Prostate gland (tissue), 2 donors: ENCODE data around the gene TBC1D8B. TPM values are rescaled to one million over a fixed set of nuclear protein-coding genes. Genes with fewer than 3 reads are reported as not detected.

Source experiments
- DNase-seq: peaks from one replicate; pipeline ENCODE4 v3.0.0-alpha.2; 2019; ENCODE audit warnings: low spot score
- H3K27ac ChIP-seq, 2 donors: fragments of 200-600 bp; sonication (generic); 2 replicates each; pipeline ENCODE4 v1.5.1; 2017 to 2019
- H3K27me3 ChIP-seq: fragments of 200-600 bp; sonication (generic); replicated peaks from 2 replicates; pipeline ENCODE4 v1.5.1; 2019; ENCODE audit not compliant: insufficient read depth
- H3K36me3 ChIP-seq, 2 donors: fragments of 200-600 bp; sonication (generic); 1 replicate in 1 of 2; 2 replicates in 1 of 2; pipeline versions ENCODE4 v1.5.1 to v1.8.1; 2017 to 2019
- H3K4me1 ChIP-seq: fragments of 200-600 bp; sonication (generic); replicated peaks from 2 replicates; pipeline ENCODE4 v1.5.1; 2019
- H3K4me3 ChIP-seq, 2 donors: fragments of 200-600 bp; sonication (generic); 2 replicates each; pipeline ENCODE4 v1.5.1; 2017 to 2019
- H3K9me3 ChIP-seq: fragments of 200-600 bp; sonication (generic); 2 replicates; pipeline ENCODE4 v1.5.1; 2017
- POLR2A ChIP-seq: fragments of 450-650 bp; IDR thresholded peaks from one replicate; pipeline ENCODE4 v1.6.1; 2016; ENCODE audit warnings: antibody characterized with exemption, mild to moderate bottlenecking
- POLR2AphosphoS5 ChIP-seq: sonication (generic); formaldehyde crosslinking; IDR thresholded peaks from one replicate; pipeline ENCODE4 v1.6.1; 2017; ENCODE audit warnings: antibody characterized with exemption
- WGBS: methylation state at CpG from one replicate; pipeline ENCODE4 v1.1.5; 2018; 5-methylcytosine and 5-hydroxymethylcytosine counted together
- intact Hi-C: fragments of 100-400 bp; cut with DNase I; formaldehyde crosslinking; loops from one replicate; pipeline ENCODE4 v1.14.2; 2022
- total RNA-seq, 2 donors: library from RNA; depleted of rRNA; stranded (reverse); fragments of >200 nt; gene quantifications; one replicate each; pipeline ENCODE4 v1.1.0, GENCODE V29; 2016
- TF ChIP-seq, protein P1 (sequence below), 4 experiments: fragments of 200-600 bp in 2 of 4; fragments of 450-650 bp in 2 of 4; sonication (generic) in 2 of 4; IDR thresholded peaks; 1 replicate in 3 of 4; 2 replicates in 1 of 4; pipeline ENCODE4 v1.5.1; 2016 to 2019; ENCODE audit warnings: antibody characterized with exemption in 4 of 4, mild to moderate bottlenecking in 2 of 4, moderate library complexity in 2 of 4

TBC1D8B gene
- total RNA-seq, 2 donors from 2014 or later, result 10.0 to 17.4 TPM

DNA sequence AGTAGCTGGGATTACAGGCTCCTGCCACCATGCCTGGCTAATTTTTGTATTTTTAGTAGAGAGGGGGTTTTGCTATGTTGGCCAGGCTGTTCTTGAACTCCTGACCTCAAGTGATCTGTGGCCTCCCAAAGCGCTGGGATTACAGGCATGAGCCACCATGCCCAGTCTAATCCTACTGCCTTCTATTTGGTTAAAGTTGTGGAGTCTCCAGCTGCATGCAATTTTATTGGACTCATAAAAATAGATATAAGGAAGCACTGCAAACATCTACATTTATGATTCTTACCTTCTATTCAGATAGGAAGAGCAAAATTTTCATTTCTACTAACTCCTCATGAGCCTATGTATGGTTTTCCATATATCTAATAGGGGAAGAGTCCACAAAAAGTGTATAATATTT lies 87.0 kb downstream of the TBC1D8B start:
- Histone ChIP-seq H3K27ac (no peak overlapping the region), H3K27me3 (no peaks in the 10 kb centered on the region), H3K4me1 (no peaks in the 10 kb centered on the region), H3K4me3 (no peak overlapping the region), H3K9me3 (no peaks in the 10 kb centered on the region), H3K36me3 (no peaks in the 10 kb centered on the region)
- DNase-seq, result no peak
- WGBS, result 50% methylated on average over 1 of the region's 1 CpG
- no peak for TF ChIP-seq POLR2A
- TF ChIP-seq POLR2AphosphoS5, result no peak
- TF ChIP-seq, protein P1, sequence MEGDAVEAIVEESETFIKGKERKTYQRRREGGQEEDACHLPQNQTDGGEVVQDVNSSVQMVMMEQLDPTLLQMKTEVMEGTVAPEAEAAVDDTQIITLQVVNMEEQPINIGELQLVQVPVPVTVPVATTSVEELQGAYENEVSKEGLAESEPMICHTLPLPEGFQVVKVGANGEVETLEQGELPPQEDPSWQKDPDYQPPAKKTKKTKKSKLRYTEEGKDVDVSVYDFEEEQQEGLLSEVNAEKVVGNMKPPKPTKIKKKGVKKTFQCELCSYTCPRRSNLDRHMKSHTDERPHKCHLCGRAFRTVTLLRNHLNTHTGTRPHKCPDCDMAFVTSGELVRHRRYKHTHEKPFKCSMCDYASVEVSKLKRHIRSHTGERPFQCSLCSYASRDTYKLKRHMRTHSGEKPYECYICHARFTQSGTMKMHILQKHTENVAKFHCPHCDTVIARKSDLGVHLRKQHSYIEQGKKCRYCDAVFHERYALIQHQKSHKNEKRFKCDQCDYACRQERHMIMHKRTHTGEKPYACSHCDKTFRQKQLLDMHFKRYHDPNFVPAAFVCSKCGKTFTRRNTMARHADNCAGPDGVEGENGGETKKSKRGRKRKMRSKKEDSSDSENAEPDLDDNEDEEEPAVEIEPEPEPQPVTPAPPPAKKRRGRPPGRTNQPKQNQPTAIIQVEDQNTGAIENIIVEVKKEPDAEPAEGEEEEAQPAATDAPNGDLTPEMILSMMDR (IDR thresholded peaks at IDR 0.05), result no peak
- intact Hi-C loops, result no loop called here

DNA sequence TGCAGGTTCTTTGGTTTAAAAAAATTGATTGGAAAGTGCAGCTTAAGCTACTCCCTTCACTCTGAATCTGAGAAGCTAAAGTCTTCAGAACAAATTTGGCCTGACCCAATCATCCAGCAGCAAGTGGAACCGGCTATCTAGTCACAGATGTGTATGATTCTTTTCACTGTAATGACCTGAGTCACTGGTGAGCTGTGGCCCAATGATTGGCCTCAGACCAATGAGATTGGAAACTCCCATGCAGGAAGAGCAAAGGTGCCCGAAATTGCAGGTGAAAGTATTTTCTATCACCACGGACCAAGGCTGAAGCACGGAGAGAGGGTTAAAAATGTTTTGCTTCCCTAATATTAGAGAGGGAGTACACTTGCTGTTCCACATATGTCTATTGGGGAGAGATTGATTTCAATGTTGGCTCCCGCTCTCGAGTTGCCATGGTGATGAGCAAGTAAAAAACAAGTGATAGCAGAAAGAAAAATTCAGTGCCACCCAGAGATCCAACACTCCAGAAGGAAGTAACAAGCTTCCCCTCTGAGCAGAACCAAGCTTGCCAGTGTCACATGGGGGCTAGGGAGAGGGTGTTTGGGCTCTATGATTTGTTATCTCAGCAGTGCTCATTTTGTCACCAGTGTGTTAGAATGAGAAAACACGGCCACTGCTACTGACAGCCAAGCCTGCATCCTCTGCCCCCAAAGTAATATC lies 89.4 kb downstream of the TBC1D8B start:
- intact Hi-C loops, result no loop called here
- TF ChIP-seq, protein P1 (IDR thresholded peaks at IDR 0.05), result no peak
- no peak for TF ChIP-seq POLR2AphosphoS5
- TF ChIP-seq POLR2A, result no peak
- Histone ChIP-seq H3K4me3 (no peak overlapping the region), H3K4me1 (no peaks in the 10 kb centered on the region), H3K27me3 (no peaks in the 10 kb centered on the region), H3K36me3 (no peaks in the 10 kb centered on the region), H3K9me3 (no peaks in the 10 kb centered on the region), H3K27ac (no peak overlapping the region)
- DNase-seq, result no peak
- WGBS, result 71% methylated on average over 7 of the region's 7 CpGs

DNA sequence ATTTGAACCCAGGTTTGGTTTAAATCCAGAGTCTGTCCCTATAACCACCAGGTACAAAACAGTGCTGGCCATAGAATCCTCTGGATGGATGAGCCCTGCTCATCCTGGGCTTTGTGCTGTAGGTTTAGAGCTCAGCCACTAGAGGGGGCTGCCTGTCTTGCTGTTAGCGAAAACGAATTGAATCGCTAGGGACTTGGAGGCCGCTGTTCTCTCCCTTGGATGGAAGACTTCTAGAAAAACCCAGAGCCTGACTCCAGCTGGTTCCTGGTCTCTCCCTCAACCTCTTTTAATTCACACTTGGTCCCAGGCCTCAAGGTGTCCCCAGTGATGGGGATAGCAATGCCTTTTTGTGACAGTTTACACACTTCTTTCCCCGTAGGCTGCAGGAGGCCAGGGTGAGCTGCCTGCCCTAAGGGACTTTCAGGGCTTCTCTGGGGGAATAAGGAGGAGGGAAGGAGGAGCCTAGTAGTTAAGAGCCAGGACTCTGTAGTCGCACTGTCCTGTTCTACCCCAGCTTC lies 92.0 kb downstream of the TBC1D8B start:
- Histone ChIP-seq H3K27ac (no peak overlapping the region), H3K4me1 (no peaks in the 10 kb centered on the region), H3K4me3 (no peak overlapping the region), H3K9me3 (no peaks in the 10 kb centered on the region), H3K36me3 (no peaks in the 10 kb centered on the region), H3K27me3 (no peaks in the 10 kb centered on the region)
- intact Hi-C loops, result no loop called here
- peak; percentile 15 for DNase-seq
- TF ChIP-seq, protein P1 (IDR thresholded peaks at IDR 0.05), result peak in 3 of 4 experiments; percentile 54 to 59 (median 58)
- TF ChIP-seq POLR2AphosphoS5 (no peak), POLR2A (no peak)
- WGBS, result 17% methylated on average over 6 of the region's 6 CpGs

GRCh38 chrX:106894978-106895452 lies 92.5 kb downstream of the TBC1D8B start:
- TF ChIP-seq POLR2A (no peak), POLR2AphosphoS5 (no peak)
- TF ChIP-seq, protein P1 (IDR thresholded peaks at IDR 0.05), result no peak
- Histone ChIP-seq H3K36me3 (no peaks in the 10 kb centered on the region), H3K4me3 (no peak overlapping the region), H3K4me1 (no peaks in the 10 kb centered on the region), H3K9me3 (no peaks in the 10 kb centered on the region), H3K27ac (no peak overlapping the region), H3K27me3 (no peaks in the 10 kb centered on the region)
- no peak for DNase-seq
- intact Hi-C loops, result no loop called here
- 55% methylated on average over 2 of the region's 3 CpGs for WGBS

DNA sequence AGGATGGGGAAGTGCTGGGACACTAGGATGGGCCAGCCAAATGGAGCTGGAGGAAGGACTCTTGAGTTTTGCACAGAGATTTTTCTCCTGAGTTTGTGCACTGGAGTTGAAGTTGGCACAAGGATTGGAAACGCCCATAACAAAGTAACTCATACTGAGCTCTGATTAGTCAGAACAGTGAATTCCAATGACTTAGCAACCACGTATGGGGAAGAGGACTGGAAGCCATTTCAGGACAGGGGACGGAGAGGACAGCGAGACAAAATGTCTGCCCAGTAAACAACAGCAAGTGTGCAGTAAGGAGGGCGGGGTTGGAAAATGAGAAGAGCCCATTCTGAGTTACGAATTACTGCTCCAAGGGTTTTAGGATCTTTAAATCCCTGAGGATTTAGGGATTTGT lies 94.8 kb downstream of the TBC1D8B start:
- 83% methylated on average over 6 of the region's 6 CpGs for WGBS
- Histone ChIP-seq H3K4me3 (no peak overlapping the region), H3K27ac (no peak overlapping the region), H3K27me3 (no peaks in the 10 kb centered on the region), H3K4me1 (no peaks in the 10 kb centered on the region), H3K36me3 (no peaks in the 10 kb centered on the region), H3K9me3 (no peaks in the 10 kb centered on the region)
- TF ChIP-seq POLR2A, result no peak
- no peak for TF ChIP-seq POLR2AphosphoS5
- TF ChIP-seq, protein P1 (IDR thresholded peaks at IDR 0.05), result no peak
- intact Hi-C loops, result no loop called here
- no peak for DNase-seq
